Panc1 (cell line): ENCODE results near the gene GLRA3.

Experiments
- POLR2AphosphoS5 ChIP-seq: IDR thresholded peaks from 2 replicates; pipeline ENCODE4 v1.6.1; 2012; ENCODE audit warnings: mild to moderate bottlenecking, low read depth, low read length, moderate library complexity
- REST ChIP-seq, 2 experiments: IDR thresholded peaks; 2 replicates each; pipeline ENCODE4 v1.6.1; 2011 to 2012; ENCODE audit warnings: low read depth in 2 of 2, control low read depth in 1 of 2, low read length in 1 of 2, mild to moderate bottlenecking in 1 of 2, moderate library complexity in 1 of 2; ENCODE audit not compliant: insufficient read depth in 1 of 2
- SIN3A ChIP-seq: IDR thresholded peaks from 2 replicates; pipeline ENCODE4 v1.6.1; 2012; ENCODE audit warnings: low read depth, mild to moderate bottlenecking, low read length, moderate library complexity, borderline replicate concordance; ENCODE audit not compliant: insufficient read depth
- TCF7L2 ChIP-seq: IDR thresholded peaks from 2 replicates; pipeline ENCODE4 v1.6.1; 2011; ENCODE audit warnings: mild to moderate bottlenecking, low read depth, low read length, inconsistent platforms
- TF ChIP-seq, protein P1 (sequence below): fragments of 450-650 bp; IDR thresholded peaks from 2 replicates; pipeline ENCODE4 v1.5.1; 2017; ENCODE audit warnings: mild to moderate bottlenecking

DNA sequence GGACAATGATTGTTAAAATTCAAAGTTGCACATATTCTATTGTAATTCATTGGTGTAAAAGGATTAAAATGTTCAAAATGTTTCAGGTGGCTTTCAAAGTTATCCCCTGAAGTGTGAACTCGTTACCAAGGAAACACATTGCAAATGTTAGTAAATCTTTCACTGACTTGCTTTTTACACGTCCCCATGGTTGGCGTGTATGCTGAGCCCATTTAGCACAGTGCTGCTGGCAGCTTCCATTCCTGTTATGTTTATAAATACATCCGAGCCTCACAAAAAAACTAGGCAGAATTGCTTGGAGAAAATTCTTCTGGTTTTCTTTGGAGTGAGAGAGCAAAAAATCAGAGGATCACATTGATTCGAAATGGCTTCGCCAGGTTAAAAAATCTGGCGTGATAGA is 200.9 kb downstream of the GLRA3 start:
- TF ChIP-seq SIN3A (no peak), POLR2AphosphoS5 (no peak), TCF7L2 (no peak), REST (IDR thresholded peaks at IDR 0.05; ENCODE audit: insufficient read depth in 1 of 2, low read depth in 2 of 2, low read length in 1 of 2) (no peak)
- TF ChIP-seq, protein P1, sequence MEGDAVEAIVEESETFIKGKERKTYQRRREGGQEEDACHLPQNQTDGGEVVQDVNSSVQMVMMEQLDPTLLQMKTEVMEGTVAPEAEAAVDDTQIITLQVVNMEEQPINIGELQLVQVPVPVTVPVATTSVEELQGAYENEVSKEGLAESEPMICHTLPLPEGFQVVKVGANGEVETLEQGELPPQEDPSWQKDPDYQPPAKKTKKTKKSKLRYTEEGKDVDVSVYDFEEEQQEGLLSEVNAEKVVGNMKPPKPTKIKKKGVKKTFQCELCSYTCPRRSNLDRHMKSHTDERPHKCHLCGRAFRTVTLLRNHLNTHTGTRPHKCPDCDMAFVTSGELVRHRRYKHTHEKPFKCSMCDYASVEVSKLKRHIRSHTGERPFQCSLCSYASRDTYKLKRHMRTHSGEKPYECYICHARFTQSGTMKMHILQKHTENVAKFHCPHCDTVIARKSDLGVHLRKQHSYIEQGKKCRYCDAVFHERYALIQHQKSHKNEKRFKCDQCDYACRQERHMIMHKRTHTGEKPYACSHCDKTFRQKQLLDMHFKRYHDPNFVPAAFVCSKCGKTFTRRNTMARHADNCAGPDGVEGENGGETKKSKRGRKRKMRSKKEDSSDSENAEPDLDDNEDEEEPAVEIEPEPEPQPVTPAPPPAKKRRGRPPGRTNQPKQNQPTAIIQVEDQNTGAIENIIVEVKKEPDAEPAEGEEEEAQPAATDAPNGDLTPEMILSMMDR, result no peak
